Right renal cortex interstitium (tissue), 3 donors: Measurements from ENCODE around the gene ZNF689. TPM values are rescaled to one million over a fixed set of nuclear protein-coding genes. Genes with fewer than 3 reads are reported as not detected.

Experiments used
- DNase-seq, 3 donors: peaks; one replicate each; pipeline ENCODE4 v3.0.0-alpha.2; 2013; ENCODE audit warnings: low read depth in 3 of 3, low spot score in 2 of 3
- polyA plus RNA-seq, 3 donors: library from polyadenylated mRNA; unstranded; fragments of 120-200 nt; gene quantifications; one replicate each; pipeline ENCODE4 v1.2.1, GENCODE V29; 2013; ENCODE audit not compliant: insufficient read length in 3 of 3

The ZNF689 gene
- polyA plus RNA-seq, 3 donors, result 13.5 to 14.7 (median 14.3) TPM

- DNase-seq, result no peak
Observed at GRCh38 chr16:30567160-30567990, 42.8 kb downstream of the ZNF689 start.

- no peak for DNase-seq
Observed at GRCh38 chr16:30566531-30566930, 43.7 kb downstream of the ZNF689 start.

GRCh38 chr16:30565984-30566383 lies 44.2 kb downstream of the ZNF689 start:
- DNase-seq, result no peak

DNA sequence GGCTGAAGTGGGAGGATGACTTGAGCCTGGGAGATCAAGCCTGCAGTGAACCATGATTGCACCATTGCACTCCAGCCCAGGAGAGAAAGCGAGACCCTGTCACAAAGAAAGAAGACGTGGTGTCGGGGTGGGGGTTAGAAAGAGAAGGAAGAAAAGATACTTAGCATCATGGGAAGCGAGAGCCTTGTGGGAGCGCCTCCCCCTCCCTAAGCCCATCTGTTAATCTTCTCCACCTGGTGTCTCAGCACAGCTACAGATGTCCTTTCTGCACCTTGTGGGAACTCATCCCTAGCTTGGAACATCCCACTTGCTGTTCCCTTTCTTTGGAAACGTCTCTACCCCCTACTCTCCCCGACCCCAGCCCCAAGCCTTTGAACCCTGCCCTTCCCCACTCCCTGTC lies 44.7 kb downstream of the ZNF689 start:
- DNase-seq, result no peak

- DNase-seq, result no peak
Observed at GRCh38 chr16:30562021-30562420, 48.2 kb downstream of the ZNF689 start.

DNA sequence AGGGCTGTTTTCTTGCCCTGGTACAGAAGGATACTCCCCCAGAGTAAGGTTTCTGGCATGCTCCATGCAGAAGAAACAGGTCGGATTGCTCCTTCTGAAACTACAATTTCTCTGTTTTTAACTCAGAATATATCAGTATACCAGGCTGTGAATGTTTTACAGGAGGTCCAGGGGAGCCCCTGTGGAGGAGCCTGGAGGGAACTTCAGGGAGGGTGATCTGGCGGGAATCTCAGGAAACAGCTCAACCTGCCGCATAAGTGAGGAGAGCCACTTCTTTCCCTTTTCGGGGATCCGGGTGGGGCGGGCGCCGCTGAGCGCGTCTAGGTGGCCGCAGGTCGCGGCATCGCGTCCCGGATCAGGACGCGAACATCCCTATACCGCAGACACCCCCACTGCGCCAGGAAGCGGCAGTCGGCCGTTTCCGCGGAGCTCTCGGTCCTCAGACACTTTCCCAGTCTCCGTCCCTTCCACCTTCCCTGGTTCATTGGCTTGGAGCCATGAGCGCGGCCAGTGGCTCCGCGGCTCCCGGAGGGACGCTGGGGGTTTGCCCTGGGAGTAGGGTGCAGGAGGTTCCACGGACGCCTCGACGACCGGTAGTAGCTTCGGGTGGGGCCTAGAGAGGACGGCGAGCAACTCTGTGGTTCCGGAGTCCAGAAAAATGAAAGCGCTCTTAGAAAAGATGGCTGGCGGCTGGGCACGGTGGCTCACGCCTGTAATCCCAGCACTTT lies 48.9 kb downstream of the ZNF689 start:
- no peak for DNase-seq

DNA sequence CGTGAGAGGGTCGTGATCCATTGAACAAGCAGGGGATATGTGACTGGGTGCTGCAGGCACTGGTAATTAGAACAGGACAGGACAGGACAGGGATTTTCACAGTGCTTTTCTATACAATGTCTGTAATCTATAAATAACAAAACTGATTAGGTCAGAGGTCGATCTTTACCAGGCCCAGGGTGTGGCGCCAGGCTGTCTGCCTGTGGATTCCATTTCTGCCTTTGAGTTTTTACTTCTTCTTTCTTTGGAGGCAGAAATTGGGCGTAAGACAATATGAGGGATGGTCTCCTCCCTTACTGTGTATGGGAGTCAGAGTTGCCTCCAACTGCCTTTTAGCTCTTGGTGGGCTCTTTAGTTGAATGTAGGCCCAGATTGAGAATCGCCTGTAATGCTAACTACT lies 50.5 kb downstream of the ZNF689 start:
- DNase-seq, result no peak

DNA sequence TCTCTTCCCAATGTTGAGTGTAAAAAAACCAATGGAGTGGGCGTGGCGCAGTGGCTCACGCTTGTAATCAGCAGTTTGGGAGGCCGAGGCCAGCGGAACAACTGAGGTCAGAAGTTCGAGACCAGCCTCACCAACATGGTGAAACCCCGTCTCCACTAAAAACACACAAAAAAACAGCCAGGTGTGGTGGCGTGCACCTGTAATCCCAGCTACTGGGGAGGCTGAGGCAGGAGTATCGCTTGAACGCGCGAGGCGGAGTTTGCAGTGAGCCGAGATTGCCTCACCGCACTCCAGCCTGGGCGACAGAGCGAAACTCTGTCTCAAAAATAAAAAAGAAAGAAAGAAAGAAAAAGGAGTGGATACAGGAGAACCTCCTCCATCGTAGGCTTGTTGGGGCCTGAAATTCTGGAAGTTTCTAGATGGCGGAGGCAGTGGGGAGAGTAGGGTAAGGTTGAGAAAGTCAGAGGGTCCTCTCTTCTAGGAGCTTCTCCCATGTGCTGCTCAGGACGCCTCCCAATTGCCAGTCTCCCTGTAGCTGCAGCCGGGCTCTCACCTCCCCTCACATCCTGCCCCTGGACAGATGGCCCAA lies 51.3 kb downstream of the ZNF689 start:
- DNase-seq, result no peak

DNA sequence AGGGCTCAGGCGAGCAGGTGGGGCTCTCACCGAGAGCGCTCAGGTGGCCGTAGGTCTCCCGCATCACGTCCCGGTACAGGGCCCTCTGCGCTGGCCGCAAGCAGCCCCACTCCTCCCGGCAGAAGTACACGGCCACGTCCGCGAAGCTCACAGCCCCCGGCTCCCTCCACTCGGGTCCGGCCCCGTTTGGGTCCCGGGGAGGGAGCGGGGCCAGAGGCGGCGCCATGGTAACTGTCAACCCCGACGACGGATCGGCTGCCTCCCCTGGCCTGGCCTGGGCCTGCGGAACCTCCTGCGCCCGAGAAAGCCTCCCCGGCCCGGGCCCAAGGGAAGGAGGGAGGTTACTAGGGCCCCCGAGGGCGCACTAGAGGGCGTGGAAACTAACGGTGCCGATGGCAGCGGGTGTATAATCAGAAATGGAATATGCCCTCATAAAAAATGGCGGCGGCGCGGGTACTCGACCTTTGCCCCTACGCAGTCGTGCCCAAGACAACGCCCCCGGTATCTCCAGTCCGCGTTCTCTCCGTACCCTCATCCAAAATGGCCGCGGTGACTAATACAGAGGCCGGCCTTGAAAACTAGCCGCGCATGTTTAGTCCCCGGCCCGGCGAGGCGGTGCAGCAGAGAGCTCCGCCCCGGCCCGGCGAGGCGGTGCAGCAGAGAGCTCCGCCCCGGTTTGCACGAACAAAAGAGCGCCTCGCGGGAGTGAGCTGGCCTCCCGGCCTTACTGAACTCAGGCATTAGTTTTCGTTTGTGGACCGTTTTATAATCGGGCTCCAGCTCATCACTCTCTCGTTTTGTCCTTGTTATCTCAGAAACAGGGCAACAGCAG lies 52.0 kb downstream of the ZNF689 start, which contains the start of gene ZNF764:
Gene ZNF764, minus strand, starts transcription at position 418 of the 832 bp plus-strand sequence. Its CDS starts 192 bp downstream, at position 226.
- peak; percentile 77 to 92 (median 92) for DNase-seq

DNA sequence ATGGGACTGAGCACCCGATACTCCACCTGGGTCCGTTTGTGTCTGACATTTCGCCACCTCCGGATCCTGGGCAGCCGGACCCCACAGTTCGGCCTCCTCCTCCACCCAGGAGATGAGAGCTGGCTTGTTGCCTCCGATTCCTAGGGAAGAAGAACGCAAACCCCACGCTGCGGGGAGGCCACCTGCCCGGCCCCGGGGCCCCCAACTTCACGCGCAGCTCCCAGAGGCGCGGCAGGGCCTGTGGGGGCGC lies 52.6 kb downstream of the ZNF689 start:
- no peak for DNase-seq

- DNase-seq, result no peak
Observed at GRCh38 chr16:30556125-30556473, 54.1 kb downstream of the ZNF689 start.

DNA sequence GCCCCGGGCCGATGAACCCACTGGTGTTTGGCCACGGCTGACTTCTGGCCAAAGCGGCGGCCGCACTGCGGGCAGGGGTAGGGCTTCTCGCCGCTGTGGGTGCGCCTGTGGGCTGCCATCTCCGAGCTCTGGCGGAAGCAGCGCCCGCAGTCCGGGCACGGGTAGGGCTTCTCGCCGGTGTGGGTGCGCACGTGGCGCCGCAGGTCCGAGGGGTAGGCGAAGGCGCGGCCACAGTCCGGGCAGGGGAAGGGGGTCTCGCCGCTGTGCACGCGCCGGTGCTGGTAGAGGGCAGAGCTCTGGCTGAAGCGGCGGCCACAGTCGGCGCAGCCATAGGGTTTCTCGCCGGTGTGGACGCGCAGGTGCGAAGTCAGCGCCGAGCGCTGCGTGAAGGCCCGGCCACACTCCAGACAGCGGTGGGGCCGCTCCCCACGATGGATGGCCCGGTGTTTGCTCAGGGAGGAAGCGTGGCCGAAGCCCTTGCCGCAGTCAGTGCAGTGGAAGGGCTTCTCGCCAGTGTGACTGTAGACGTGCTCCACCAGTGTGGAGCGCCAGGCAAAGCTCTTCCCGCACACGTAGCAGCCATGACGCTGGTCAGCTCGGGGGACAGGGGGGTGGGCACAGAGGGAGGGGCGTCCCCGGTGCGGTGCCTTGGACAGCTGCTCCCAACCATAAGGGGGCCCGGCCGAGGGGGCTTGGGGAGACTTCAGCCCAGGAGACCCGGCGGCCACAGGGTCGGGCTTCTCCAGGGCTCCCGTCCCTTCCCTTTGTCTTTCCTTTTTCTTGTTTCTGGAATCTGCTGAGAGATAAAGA lies 54.7 kb downstream of the ZNF689 start:
- DNase-seq, result no peak

GRCh38 chr16:30554557-30555314 lies 55.5 kb downstream of the ZNF689 start:
- DNase-seq, result no peak

DNA sequence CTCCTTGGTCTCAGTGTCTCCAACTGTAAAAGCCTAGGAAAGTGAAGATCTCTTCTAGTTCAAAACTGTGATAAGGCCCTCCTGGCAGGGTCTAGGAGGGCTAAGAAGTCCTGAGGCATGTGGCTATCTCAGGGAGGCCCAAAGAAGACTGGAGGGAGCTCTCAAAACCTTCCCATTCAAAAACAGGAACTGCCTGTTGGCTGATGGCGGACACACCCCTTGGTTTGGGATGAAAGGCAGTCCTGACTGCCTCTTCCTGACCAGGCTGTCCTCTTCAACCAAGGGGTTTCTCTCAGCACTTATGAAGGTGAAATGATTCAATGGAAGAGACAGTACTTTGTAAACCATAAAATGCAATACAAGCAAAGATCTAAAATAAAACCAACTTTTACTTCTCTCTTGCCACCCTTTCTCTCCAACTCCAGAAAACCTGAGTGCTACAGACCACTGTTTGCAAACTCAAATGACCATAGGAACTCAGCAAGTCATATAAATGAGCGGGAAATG lies 56.7 kb downstream of the ZNF689 start:
- DNase-seq, result no peak

DNA sequence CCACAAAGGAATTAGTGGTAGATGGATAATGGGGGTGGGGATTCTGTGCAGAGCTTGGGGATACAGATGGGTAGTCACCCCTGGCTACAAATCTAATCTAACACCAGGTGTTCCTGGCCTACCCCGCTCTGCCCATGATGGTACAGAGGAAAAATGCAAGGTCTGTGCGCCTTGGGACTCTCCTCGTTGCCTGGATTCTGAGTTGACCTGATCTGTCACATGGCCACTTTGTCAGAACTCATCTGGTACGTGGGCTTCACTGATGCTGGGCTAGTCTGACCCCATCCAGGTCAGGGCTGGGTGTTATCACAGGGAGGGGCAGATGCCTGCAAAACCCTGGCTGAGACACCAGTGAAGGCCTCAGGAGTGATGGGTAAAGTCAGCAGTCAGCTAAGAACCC lies 57.2 kb downstream of the ZNF689 start:
- DNase-seq, result no peak
